K562 (cell line): ENCODE results near the gene C17orf114.

Experiments used
- CHD1 ChIP-seq: fragments of 200-600 bp; sonication (generic); IDR thresholded peaks from one replicate; pipeline ENCODE4 v1.6.1; 2012; ENCODE audit warnings: mild to moderate bottlenecking, moderate library complexity, low read length, inconsistent platforms
- EP400 ChIP-seq: fragments of 450-650 bp; IDR thresholded peaks from 2 replicates; pipeline ENCODE4 v1.6.1; 2017; ENCODE audit warnings: antibody characterized with exemption, mild to moderate bottlenecking, moderate library complexity
- ETV5 ChIP-seq: sonication (generic); formaldehyde crosslinking; IDR thresholded peaks from 2 replicates; pipeline ENCODE4 v1.4.0; 2020; ENCODE audit warnings: low read depth, mild to moderate bottlenecking, missing genetic modification reagents
- FOXK2 ChIP-seq, 2 experiments: fragments of 450-650 bp; IDR thresholded peaks in 1 of 2; conservative IDR thresholded peaks in 1 of 2; 2 replicates each; pipeline ENCODE4 v1.6.1; 2016; ENCODE audit warnings: low read depth in 2 of 2, mild to moderate bottlenecking in 1 of 2
- HLTF ChIP-seq: fragments of 450-650 bp; IDR thresholded peaks from 2 replicates; pipeline ENCODE4 v1.6.1; 2016
- KAT7 ChIP-seq: sonication (generic); formaldehyde crosslinking; IDR thresholded peaks from 2 replicates; pipeline ENCODE4 v1.8.0; 2022; ENCODE audit warnings: missing genetic modification reagents, mild to moderate bottlenecking, borderline replicate concordance
- MNT ChIP-seq, 2 experiments: fragments of 450-650 bp; conservative IDR thresholded peaks; 2 replicates each; pipeline ENCODE4 v1.6.1; 2017; ENCODE audit warnings: mild to moderate bottlenecking in 2 of 2, moderate library complexity in 2 of 2
- NCOA1 ChIP-seq: fragments of 450-650 bp; IDR thresholded peaks from 2 replicates; pipeline ENCODE4 v1.6.1; 2016; ENCODE audit warnings: low read depth
- NELFE ChIP-seq: IDR thresholded peaks from 2 replicates; pipeline ENCODE4 v1.6.1; 2011; ENCODE audit warnings: mild to moderate bottlenecking; ENCODE audit not compliant: insufficient read depth, insufficient read length
- PCBP1 ChIP-seq: fragments of 200-400 bp; formaldehyde crosslinking; IDR thresholded peaks from 2 replicates; pipeline ENCODE4 v1.6.1; 2018; ENCODE audit warnings: mild to moderate bottlenecking, low read depth, low read length; ENCODE audit not compliant: poor library complexity, severe bottlenecking
- SP2 ChIP-seq: IDR thresholded peaks from 2 replicates; pipeline ENCODE4 v1.6.1; 2011; ENCODE audit warnings: mild to moderate bottlenecking, low read depth, low read length, moderate library complexity; ENCODE audit not compliant: poor library complexity, severe bottlenecking; ENCODE audit errors: extremely low read depth
- TBP ChIP-seq: optimal IDR thresholded peaks from 2 replicates; pipeline ENCODE3; 2011; ENCODE audit warnings: low read depth, low read length, improper control_type of control experiment
- TRIM25 ChIP-seq: fragments of 450-650 bp; IDR thresholded peaks from 2 replicates; pipeline ENCODE4 v1.7.0; 2016; ENCODE audit warnings: borderline replicate concordance
- ZBTB40 ChIP-seq, 2 experiments: fragments of 450-650 bp in 1 of 2; sonication (generic) in 1 of 2; formaldehyde crosslinking in 1 of 2; IDR thresholded peaks; 2 replicates each; pipeline versions ENCODE4 v1.7.1 to v1.9.0; 2016 to 2022; ENCODE audit warnings: inconsistent platforms in 1 of 2, mild to moderate bottlenecking in 1 of 2, missing genetic modification reagents in 1 of 2

Gene C17orf114

GRCh38 chr17:4833941-4834680, 32.0 kb upstream of the C17orf114 start (continued):
- TF ChIP-seq TRIM25 (no peak), TBP (peak; percentile 4), HLTF (0 out of 2 replicates have a peak, but pooled peaks have one; percentile 70), FOXK2 (conservative IDR thresholded peaks at IDR 0.05 in 1 of 2, IDR thresholded peaks at IDR 0.05 in 1 of 2; ENCODE audit: low read depth in 2 of 2) (peak; percentile 61 to 83; a peak in 3 of 4 replicates), PCBP1 (no peak), ETV5 (CRISPR knock-in tag) (peak; percentile 23; the same call in 1 of the 2 replicates), CHD1 (no peak), NELFE (no peak), MNT (conservative IDR thresholded peaks at IDR 0.05) (peak; percentile 75 to 78), ZBTB40 (IDR thresholded peaks at IDR 0.05) (peak; percentile 61), ZBTB40 (CRISPR knock-in tag; IDR thresholded peaks at IDR 0.05) (no peak), NCOA1 (0 out of 2 replicates have a peak, but pooled peaks have one; percentile 21), KAT7 (CRISPR knock-in tag) (0 out of 2 replicates have a peak, but pooled peaks have one; percentile 44), EP400 (0 out of 2 replicates have a peak, but pooled peaks have one; percentile 16), SP2 (no peak)
